Measurements from ENCODE around the gene CPEB4.

CPEB4 gene

DNA sequence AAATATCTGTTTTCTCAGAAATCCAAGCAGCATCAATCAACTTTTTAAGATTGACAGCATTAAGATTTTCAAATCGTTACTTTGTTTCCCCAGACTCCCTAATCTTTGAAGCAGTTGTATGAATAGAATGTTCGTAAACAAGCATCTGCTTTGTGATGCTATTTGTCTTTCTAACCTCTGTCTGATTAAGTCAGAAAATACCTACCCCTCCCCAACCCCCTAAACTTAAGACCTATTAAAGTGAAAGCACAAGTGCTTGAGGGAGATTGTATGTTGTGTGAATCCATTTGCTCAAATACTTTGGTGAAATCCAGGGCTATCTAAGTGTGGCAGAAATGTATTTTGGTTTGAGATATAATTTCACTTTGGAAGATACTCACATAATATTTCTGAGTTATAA lies 53.0 kb downstream of the CPEB4 start:
- in situ Hi-C loops (cut with MboI; ENCODE audit: low sequenced_read_pairs), result no loop called here

DNA sequence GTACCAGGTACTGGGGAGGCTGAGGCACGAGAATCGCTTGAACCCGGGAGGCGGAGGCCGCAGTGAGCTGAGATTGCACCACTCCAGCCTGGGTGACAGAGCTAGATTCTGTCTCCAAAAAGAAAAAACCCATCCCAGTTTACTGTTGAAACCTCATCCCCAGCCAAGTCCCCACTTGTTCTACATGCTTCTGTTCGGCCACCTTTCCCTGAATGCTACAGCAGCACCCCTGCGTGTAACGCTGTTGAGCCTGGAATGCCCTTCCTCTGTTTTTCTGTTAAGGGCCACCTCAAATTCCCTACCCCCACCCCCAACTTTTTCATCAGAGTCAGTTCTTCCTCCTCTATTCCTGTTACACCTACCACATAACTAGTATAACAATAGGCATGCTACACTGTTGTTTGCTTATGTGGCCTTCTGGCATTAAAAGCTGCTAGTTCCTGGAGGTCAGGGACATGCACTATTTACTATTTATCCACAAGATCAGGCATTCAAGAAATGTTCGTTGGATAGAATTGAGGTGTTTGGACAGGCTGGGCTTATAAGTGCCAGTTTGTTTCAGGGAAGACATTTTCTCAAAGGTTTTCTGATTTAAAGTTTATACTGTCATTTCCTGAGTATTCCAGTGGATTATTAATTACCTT lies 53.7 kb downstream of the CPEB4 start:
- in situ Hi-C loops (cut with MboI; ENCODE audit: low sequenced_read_pairs), result no loop called here

DNA sequence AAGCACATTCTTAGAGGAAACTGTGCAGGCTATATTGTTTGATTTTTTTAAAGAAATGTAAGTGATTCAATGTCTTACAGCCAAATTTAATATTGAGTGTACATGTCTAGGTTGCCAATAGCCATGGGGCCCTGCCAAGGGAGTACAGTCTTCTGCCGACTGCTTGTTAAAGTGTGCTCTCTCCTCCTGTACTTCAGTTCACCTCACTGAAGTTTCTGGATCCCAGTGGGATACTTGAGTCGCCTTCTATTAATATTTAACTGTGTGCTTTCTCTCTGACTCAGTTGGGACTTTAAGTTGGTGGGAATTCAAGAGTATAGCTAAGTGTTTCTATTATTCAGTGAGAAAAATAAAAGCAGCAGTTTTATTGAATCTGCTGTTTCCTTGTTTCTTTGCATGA lies 56.4 kb downstream of the CPEB4 start:
- in situ Hi-C loops (cut with MboI; ENCODE audit: low sequenced_read_pairs), result no loop called here

DNA sequence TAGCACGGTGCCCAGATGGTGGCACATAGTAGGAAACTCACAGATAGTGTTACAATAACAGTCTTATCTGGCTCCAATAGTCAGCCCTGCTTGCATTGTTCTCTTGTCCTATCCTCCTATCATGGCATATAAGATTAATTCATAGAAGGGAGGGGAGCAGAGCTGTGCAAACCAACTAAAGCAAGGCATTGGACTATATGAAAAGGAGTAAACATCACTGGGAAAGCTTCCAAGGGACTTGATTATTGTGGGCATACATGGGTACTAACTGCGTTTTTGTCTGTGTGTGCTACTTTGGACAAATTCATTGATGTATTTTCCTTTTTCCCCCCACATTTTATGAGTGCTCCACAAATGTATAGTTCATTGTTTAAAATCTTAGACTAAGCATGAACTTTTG lies 57.0 kb downstream of the CPEB4 start:
- in situ Hi-C loops (cut with MboI; ENCODE audit: low sequenced_read_pairs), result no loop called here

DNA sequence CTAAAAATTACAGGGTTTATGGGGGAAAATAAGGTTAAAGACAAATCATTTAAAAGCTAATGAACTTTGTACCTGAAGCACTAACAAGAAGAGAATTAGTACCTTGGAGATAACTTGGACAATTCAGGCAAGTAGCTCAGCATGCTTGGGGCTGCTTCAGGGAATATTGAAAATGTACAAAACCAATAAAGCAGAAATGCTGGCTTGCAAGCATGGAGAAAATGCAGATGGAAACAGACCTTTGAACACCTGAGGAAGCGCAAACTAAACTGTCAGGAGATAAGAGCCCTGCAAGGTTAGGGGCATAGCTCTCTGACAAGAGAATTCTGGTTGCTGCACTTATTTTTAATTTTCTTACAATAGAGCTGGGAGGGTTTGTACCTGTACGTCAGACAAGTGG lies 58.2 kb downstream of the CPEB4 start:
- in situ Hi-C loops (cut with MboI; ENCODE audit: low sequenced_read_pairs), result no loop called here

DNA sequence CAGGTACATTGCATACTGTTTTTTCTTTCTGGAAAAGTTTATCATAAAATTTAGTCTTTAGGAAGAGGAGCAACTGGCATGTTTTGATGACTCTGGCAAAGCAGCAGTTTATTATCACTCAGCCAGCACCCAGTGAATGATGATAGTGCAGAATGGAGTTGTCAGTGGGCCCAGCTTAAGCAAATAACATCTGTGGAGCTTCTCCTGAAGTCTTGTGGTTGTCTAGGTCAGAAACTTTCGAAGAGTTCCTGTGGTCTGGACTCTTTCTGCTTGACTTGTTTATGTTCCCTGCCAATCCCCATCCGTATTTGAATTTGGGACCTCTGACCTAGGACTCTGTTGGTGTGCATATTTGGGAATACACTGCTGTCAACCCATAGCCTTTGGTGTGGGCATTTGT lies 62.7 kb downstream of the CPEB4 start:
- in situ Hi-C loops (cut with MboI; ENCODE audit: low sequenced_read_pairs), result no loop called here

DNA sequence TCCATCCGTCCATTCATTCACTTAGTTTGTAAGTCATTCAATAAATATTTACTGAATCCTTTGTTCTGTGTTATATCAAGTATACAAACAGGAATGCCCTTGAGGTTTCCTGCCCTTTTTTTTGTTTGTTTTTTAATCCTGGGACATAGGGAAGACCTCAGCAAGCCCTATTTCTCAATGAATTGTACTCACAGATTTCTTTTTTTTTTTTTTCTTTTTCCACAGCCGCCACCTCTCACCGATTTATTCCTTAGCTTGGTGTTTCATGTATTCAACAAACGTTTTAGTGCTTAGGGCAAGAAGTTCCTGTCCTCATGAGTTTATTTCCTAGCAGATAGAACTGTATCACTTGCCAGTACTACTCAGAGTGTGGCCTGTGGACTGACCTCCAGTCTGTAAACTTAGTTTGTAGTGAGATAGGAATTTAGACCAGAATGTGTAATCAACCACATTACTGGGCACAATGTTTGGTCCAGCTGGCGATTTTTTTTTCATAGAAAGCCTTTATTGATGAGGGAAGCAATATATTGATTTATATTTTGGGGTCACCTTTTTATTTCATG lies 65.5 kb downstream of the CPEB4 start:
- in situ Hi-C loops (cut with MboI; ENCODE audit: low sequenced_read_pairs), result no loop called here

DNA sequence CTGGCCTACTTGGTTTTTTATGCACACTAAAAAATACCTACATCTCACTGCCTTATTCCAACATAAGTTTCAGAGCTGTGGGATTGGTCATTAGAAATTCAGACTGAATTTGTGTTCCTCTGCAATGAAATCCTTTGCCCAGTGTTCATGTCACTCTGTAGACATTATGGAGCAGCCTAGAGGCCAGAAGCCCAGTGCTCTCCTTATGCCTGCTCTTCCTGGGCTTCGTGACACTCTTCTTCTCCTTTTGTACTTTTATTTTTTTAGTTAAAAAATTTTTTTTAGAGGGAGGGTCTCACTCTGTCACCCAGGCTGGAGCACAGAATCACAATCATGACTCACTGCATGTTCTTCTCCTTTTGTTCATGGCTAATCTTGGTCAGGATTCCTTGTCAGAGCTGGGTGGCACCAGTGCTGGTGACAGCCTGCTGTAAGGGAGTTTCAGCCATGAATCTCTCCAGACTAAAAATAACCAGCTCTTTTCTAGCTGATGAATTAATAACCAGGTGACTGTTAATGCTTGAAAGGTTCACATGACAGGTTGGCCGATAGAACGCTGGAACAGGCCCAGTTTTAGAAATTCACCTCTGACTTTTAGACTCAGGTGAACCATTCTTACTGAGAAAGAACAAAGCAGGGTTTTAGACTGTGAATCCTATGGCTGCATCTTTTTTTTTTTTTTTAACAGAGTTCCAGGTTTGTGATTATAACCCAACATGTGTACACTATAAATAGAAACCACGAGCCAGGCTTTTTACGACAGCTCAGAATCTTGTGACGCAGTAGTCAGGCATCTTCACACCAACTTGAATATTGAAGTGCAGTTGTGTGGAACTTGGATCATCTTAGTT lies 66.7 kb downstream of the CPEB4 start:
- in situ Hi-C loops (cut with MboI; ENCODE audit: low sequenced_read_pairs), result no loop called here

DNA sequence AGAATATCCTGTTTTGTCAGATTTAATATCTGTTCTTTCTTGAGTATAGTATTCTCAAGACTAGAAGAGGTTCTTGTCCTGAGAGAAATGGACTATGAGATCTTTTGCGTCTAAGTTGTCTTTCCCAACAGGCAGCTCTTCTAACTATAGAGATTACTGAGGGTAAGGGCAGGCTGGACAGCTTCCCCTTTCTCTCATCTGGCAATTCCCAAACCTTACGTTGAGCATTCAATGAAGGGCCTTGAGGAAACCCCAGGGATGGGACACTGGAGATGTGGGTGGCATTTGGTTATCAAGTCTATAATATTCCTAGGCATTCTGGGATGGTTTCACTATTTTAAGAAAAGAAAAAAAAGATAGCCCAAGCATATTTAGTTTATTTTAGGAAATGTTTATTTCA lies 72.8 kb downstream of the CPEB4 start:
- in situ Hi-C loops (cut with MboI; ENCODE audit: low sequenced_read_pairs), result no loop called here

DNA sequence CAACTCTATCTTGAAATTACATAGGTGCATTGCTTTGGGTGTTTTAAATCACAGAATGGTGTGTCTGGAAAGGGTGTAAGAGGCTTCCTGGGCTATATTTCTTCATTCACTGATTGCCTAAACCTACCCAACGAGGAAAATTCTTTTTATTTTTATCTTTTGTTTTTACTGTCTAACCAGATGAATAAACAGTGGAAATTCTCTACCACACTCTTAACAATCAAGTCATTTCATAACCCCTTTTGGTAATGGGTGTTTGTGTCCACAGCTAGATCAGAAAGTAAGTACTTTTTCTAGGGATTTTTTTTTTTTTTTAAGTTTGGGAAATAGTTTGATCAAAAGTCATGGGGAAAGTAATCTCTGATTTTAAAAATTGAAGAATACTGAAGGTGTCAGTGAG lies 73.3 kb downstream of the CPEB4 start:
- in situ Hi-C loops (cut with MboI; ENCODE audit: low sequenced_read_pairs), result no loop called here

DNA sequence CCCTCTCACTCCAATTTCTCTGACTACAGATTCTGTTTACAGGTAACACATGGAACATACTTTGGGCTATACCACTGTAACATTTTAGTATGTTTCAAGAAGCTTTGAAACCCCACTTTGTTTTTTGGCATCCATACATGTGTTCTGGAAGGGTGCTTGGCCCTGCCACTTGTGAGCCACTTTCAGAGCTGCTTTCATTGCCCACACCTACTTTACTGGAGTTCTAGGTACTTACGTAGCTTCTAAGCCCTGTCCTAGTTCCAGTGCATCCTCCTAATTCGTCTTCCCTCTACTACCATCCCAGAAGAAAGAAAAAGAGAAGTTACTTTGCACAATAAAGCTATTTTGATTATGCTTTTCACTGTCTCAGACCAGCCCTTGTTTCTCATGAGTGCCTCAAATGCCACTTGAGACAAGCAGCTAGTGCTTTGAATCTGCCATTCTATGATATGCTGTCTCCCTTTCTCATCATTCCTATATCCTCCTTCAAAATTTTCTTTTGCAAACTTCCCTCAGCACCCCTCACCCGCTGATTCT lies 74.4 kb downstream of the CPEB4 start:
- in situ Hi-C loops (cut with MboI; ENCODE audit: low sequenced_read_pairs), result no loop called here

DNA sequence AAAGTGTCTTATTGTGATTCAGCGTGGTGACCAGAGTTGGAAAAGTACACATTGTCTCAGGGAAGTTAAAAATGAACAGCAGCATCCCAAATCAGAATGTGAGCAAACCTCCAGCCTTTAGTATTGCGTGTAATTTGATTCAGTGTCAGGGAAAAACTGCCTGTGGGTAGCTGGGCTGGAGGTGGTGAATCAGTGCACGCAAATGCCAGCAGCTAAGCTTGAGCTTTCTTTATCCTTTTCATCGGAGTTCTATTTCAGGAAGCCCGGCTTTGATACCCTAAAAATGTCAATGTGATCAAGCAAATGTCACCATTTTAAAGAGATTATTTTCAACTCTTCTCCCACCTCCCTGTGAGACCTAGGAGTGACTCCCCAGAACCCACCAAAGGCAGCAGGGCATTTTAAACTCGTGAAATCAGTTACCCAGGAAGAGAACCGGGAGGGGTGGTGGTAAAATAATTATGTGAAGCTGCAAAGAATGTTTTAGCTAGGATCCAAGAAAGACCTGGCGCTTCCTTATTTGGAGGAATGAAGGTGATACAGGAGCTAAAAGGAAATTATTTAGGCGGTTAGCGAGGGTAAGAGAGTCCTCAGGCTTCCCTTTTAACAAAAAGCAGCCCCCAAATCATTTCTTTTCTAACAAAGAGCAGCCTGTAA lies 75.2 kb downstream of the CPEB4 start:
- in situ Hi-C loops (cut with MboI; ENCODE audit: low sequenced_read_pairs), result no loop called here

DNA sequence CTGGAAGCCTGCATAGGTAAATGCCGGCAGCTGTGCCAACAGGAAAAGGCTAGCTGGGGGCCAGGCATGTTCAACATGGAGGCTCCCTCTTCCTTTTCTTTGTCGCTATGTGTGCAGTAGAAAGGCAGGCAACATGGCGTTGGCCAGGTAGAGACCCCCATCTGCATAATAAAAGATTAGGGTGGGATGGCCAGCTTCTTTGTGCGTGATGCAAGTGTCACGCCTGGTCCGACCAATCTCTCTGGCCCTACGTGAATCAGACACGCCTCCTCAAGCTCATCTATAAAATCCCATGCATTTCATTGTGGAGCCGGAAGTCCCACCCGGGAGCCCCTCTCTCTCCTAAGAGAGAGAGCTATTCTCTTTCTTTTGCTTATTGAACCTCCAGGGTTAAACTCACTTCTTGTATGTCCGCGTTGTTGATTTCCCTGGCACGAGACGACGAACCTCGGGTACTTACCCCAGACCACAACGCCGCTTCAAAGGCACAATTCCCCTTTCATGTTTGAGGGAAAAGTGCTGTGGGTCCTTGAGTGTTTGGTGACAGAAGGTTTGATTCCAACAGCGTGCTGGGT lies 75.8 kb downstream of the CPEB4 start:
- in situ Hi-C loops (cut with MboI; ENCODE audit: low sequenced_read_pairs), result no loop called here

DNA sequence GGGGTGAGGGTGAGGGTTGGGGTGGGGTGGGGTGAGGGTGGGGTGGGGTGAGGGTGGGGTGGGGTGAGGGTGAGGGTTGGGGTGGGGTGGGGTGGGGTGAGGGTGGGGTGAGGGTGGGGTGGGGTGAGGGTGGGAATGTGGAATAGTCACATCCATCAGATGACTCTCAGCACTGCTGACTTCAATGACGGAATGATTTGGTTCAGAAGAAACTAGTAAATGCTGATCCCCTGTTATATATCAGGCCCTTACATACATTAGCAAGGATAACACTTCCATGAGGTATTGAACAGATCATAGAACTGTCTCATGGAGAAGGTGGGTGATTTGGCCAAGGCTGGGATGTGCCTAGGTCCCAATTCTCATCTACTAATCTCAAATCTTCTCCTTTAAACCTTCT lies 76.4 kb downstream of the CPEB4 start:
- in situ Hi-C loops (cut with MboI; ENCODE audit: low sequenced_read_pairs), result no loop called here

DNA sequence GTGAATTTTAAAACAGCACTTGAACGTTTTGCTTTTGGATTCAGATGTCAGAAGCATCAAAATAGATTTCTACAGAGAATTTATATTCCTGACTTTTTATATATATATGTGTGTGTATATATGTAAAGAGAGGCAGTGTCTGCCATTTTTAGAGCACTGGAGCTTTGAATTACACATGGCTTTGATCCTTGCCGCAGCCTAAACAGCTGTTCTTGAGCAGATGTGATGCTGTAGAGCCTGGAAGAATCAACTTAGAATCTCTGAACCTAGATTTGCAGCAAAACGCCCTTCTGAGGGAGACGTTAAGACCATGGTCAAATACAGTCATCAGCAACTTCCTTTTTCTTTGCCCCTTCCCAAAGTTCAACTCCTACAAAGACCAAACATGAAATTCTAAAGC lies 79.1 kb downstream of the CPEB4 start:
- in situ Hi-C loops (cut with MboI; ENCODE audit: low sequenced_read_pairs), result no loop called here

DNA sequence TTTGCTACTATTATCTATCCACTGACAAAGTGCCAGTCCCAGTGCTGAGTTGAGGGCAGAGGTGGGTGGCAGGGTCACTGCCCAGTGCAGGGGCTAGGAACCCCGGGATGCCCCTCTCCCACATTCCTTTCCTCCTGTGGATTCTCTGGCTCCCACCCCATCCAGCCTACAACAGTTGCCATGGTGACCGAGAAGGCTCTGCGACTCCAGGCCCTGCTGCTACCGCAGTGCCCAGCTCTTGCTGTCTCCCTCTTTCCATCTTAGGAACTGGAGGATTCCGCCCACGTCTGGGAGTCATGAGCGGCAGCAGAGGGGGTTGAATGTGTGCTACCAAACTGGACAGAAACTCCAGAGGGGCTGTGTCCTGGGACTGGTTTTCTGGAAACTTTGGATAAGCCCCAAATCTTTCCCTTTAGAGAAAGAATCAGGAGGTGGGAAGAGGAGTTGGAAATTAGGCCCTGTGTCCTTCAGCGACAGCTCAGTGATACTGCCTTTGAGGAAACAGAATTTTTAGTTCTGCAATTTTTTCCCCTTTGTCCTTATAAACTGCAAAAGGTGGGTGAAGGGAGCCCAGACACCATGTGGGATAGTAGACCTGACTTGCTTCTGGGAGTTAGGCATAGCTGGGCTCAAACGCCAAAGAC lies 80.1 kb downstream of the CPEB4 start:
- in situ Hi-C loops (cut with MboI; ENCODE audit: low sequenced_read_pairs), result no loop called here

DNA sequence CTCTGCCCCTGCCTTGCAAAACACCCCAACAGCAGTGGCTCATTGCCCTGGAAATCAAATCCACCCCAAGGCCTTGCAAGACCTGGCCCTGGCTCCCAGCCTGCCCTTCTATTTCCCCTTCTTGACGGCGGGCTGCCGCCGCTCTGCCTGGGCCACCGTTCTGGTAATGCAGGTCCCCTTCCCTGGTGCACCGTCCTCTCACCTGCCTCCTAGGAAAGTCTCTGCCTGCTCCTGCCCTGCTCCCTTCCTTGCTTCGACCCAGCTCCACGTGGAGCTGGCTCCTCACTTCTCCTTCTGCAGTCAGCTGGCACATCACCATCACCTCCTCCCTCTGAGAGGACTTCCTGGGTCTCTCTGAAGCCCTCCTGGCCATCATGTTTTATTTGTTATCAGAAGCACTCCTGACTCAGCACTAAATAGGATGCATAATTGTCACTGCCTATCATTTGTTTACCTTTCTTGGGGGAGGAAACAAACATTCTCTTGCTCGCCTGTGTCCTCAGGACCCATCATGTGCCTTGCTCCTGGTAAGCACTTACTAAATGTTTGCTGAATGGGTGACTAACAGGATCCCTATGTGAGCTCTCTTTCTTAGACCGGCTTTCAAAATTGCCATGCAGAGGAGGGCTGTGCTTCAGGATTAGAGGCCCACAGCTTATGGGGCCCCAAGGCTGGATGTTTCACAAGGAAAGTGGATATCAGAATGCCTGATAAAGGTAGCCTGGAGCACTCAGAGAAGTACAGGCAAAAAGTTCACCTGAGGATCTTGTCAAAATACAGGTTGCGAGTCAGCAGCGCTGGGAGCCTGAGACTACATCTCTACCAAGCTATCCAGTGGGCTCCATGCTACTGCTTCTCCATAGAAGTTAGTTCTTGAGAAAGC lies 81.3 kb downstream of the CPEB4 start:
- in situ Hi-C loops (cut with MboI; ENCODE audit: low sequenced_read_pairs), result no loop called here

DNA sequence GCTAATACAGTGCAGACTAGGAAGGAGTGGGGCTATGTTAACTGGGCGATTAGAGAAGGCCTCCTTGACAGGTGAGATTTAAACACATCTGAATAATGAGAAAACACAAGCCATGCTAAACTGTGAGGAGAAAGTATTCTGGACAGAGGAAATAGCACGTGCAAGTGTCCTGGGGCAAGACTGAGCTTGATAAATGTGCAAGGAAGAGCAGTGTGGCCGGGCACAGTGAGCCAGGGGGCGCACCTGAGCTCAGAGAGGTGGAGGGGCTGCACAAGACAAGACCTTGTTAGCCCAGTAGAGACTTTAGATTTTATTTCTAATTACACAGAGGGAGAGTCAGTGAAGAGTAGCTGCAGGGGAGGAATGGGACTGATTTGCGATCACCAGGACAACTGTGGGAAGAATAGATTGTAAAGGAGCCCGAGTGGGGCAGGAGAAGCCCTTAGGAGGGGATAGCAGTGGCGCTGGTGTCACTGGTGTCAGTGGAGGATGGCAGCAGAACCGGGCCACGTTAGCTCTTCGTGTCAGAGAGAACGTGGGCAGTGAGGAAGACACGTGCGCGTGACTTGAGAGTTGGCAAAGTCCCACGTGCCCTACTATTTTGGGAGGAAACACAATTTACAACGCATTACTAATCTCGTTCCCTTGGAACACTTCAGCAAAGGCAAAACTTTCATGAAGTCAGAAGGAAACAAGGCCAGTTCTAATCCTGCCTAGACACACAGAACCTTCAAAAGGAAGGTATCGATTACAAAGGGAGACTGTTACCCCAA lies 82.9 kb downstream of the CPEB4 start:
- in situ Hi-C loops (cut with MboI; ENCODE audit: low sequenced_read_pairs), result no loop called here

Data from HL-60/S4 (cell line).